GM12864 (cell line): ENCODE measurements around the gene SMC1B.
"Not testable (repeated sequence)": the region's sequence is repeated elsewhere in the genome, so short reads cannot be mapped to it uniquely, and the experiment has no call there.

ENCODE experiments used
- DNase-seq: peaks from one replicate; pipeline ENCODE4 v3.0.0-alpha.2; 2011; ENCODE audit warnings: low read depth
- H3K4me3 ChIP-seq: 2 replicates; pipeline ENCODE4 v1.5.1; 2011; ENCODE audit warnings: mild to moderate bottlenecking, low read depth, low read length, control low read depth
- TF ChIP-seq, protein P1 (sequence below): IDR thresholded peaks from 2 replicates; pipeline ENCODE4 v1.5.1; 2011; ENCODE audit warnings: low read depth, mild to moderate bottlenecking, moderate library complexity, low read length, control low read depth, inconsistent platforms; ENCODE audit errors: missing control alignments

SMC1B gene

DNA sequence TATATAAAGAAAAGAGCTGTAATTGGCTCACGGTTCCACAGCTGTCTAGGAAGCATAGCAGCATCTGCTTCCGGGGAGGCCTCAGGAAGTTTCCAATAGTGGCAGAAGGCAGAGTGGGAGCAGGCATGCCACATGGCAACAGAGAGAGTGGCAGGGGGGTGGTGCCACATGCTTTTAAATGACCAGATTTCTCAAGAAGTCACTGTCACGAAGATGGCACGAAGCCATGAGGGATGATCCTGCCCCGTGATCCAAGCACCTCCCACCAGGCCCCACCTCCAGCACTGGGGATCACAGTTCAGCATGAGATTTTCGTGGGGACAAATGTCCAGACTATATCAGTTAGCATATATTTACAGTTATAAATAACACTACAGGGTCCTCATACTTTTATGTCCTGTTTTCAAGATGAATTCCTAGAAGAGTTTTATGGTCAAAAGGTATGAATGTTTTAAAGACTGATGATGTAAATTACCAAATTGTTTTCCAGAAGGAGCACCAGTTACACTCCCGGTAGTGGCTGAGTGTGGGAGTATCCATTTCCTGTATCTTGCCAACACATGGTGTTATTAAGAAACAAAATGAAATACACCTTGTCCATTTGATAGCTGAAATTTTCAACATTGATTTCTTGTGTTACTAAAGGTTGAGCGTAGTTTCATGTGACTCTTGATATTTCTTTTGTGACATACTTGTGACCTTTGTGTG lies 84.4 kb downstream of the SMC1B start:
- TF ChIP-seq, protein P1, sequence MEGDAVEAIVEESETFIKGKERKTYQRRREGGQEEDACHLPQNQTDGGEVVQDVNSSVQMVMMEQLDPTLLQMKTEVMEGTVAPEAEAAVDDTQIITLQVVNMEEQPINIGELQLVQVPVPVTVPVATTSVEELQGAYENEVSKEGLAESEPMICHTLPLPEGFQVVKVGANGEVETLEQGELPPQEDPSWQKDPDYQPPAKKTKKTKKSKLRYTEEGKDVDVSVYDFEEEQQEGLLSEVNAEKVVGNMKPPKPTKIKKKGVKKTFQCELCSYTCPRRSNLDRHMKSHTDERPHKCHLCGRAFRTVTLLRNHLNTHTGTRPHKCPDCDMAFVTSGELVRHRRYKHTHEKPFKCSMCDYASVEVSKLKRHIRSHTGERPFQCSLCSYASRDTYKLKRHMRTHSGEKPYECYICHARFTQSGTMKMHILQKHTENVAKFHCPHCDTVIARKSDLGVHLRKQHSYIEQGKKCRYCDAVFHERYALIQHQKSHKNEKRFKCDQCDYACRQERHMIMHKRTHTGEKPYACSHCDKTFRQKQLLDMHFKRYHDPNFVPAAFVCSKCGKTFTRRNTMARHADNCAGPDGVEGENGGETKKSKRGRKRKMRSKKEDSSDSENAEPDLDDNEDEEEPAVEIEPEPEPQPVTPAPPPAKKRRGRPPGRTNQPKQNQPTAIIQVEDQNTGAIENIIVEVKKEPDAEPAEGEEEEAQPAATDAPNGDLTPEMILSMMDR: no peak
- no peak overlapping the region for H3K4me3 ChIP-seq
- DNase-seq: no peak

GRCh38 chr22:45328261-45328660 lies 85.1 kb downstream of the SMC1B start:
- DNase-seq: not testable (repeated sequence)

GRCh38 chr22:45324311-45324711 lies 89.1 kb downstream of the SMC1B start:
- DNase-seq: no peak
- TF ChIP-seq, protein P1: no peak
- no peak overlapping the region for H3K4me3 ChIP-seq

More at GRCh38 chr22:45328261-45328660, 85.1 kb downstream of the SMC1B start:
- H3K4me3 ChIP-seq: not testable (repeated sequence)

GRCh38 chr22:45323695-45324094 lies 89.7 kb downstream of the SMC1B start:
- TF ChIP-seq, protein P1: no peak
- DNase-seq: no peak
- H3K4me3 ChIP-seq: no peak overlapping the region

DNA sequence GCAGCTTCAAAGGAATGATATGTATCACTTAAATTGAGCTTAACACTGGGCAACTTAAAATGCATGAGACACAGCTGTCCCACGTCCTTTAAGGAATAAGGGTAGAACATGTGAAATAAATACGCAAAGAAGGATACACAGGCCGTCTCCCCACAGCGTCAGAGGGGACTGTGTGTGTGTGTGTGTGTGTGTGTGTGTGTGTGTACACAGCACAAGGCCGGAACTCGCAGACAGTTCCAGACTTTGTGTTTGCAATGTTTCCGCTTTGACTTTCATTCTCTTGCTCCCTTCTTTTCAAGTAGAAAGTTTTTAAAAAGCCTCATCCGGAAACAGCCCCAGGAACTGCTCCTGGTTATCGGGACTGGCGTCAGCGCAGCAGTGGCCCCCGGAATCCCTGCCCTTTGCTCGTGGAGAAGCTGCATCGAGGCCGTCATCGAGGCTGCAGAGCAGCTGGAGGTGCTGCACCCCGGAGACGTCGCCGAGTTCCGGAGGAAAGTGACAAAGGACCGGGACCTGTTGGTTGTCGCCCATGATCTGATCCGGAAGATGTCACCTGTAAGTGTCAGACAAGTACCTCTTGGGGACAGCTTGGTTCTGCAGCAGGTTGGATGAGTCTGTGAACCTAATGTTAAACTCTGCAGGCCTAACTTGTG lies 90.4 kb downstream of the SMC1B start:
- no peak overlapping the region for H3K4me3 ChIP-seq
- DNase-seq: no peak
- TF ChIP-seq, protein P1: no peak

DNA sequence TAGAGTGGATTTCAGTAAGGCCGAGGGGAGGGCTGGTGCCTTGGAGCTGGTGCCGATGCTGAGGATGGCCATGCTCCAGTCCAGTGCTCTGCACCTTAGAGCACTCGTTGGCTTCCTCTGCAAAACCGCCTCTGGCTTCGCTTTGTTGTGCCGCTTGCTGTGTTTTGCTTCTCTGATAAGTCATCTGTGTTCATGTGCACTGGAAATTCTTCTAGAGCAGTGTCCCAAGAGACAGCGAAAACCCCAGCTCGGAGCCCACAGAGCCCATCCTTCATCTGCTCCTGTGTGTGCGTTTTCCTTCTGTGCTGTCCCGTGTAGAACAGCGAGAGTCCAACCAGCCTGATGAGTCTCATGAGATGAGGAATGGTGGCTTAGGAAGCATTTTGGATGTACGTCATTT lies 91.6 kb downstream of the SMC1B start:
- TF ChIP-seq, protein P1: no peak
- no peak overlapping the region for H3K4me3 ChIP-seq
- no peak for DNase-seq

DNA sequence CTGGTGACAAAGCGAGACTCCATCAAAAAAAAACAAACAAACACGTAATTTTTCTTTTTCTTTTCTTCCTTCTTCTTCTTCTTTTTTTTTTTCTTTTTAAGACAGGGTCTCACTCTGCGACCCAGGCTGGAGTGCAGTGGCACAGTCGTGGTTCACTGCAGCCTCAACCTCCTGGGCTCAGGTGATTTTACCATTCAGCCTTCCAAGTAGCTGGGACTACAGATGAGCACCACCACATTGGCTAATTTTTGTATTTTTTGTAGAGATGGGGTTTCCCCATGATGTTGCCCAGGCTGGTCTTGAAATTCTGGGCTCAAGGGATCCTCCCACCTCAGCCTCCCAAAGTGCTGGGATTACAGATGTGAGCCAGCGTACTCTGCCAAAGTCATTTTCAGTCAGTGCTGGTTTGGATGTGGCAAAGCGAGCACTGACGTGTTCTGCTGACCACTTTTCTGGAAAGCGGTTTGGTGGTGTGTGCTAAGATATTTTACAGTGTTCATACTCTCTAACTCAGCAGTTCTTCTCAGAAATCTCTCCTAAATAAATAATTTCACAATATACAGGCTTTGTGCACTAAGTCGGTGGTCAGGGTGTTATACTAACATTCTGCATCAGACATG lies 92.9 kb downstream of the SMC1B start:
- TF ChIP-seq, protein P1: no peak
- no peak for DNase-seq
- no peak overlapping the region for H3K4me3 ChIP-seq
